ENCODE measurements around the gene CREB5.

DNA sequence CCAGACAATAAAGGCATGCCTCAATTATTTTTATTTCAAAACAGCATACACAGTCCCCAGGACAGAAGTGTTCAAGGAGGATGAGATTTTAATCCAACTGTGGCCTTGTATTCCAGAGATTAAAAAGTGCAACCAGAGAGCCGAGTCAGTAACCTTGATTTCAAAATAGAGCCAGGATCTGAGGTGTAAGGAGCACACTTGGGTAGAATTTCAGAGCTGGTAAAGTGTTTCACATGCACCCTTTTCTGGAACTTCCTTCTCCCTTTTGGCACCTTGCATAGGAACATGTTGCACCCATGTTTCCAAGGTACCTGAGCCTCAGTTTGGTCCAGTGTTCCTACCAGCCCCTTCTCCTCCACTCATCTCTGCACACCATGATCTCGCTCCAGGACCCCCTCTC lies 320.7 kb downstream of the CREB5 start:
- TF ChIP-seq HDAC2 (IDR thresholded peaks at IDR 0.05; ENCODE audit: borderline replicate concordance in 1 of 2, low read depth in 2 of 2, low read length in 2 of 2): no peak
- TF ChIP-seq TAF1 (IDR thresholded peaks at IDR 0.05; ENCODE audit: low read depth, low read length): no peak
- no peak for TF ChIP-seq JUND (IDR thresholded peaks at IDR 0.05; ENCODE audit: low read length)
- TF ChIP-seq POLR2A (IDR thresholded peaks at IDR 0.05; ENCODE audit: control extremely low read depth in 1 of 2, low read depth in 2 of 2, low read length in 2 of 2): no peak
- TF ChIP-seq, protein P1, sequence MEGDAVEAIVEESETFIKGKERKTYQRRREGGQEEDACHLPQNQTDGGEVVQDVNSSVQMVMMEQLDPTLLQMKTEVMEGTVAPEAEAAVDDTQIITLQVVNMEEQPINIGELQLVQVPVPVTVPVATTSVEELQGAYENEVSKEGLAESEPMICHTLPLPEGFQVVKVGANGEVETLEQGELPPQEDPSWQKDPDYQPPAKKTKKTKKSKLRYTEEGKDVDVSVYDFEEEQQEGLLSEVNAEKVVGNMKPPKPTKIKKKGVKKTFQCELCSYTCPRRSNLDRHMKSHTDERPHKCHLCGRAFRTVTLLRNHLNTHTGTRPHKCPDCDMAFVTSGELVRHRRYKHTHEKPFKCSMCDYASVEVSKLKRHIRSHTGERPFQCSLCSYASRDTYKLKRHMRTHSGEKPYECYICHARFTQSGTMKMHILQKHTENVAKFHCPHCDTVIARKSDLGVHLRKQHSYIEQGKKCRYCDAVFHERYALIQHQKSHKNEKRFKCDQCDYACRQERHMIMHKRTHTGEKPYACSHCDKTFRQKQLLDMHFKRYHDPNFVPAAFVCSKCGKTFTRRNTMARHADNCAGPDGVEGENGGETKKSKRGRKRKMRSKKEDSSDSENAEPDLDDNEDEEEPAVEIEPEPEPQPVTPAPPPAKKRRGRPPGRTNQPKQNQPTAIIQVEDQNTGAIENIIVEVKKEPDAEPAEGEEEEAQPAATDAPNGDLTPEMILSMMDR (IDR thresholded peaks at IDR 0.05; ENCODE audit: control extremely low read depth in 1 of 3, insufficient read depth in 1 of 3, low read depth in 1 of 3, low read length in 3 of 3): no peak
- TF ChIP-seq ZNF274 (IDR thresholded peaks at IDR 0.05; ENCODE audit: borderline replicate concordance, extremely low read depth, low read length): no peak
- TF ChIP-seq MAFK (IDR thresholded peaks at IDR 0.05; ENCODE audit: low read depth, low read length): no peak
- no peak for TF ChIP-seq EP300 (IDR thresholded peaks at IDR 0.05; ENCODE audit: borderline replicate concordance in 1 of 2, low read depth in 2 of 2, low read length in 2 of 2)
- TF ChIP-seq RAD21 (IDR thresholded peaks at IDR 0.05 in 1 of 2, conservative IDR thresholded peaks at IDR 0.05 in 1 of 2; ENCODE audit: low read depth in 2 of 2, low read length in 2 of 2): no peak
- TF ChIP-seq POLR2AphosphoS5 (IDR thresholded peaks at IDR 0.05; ENCODE audit: low read depth, low read length): no peak
- no peak for TF ChIP-seq EZH2 (IDR thresholded peaks at IDR 0.05; ENCODE audit: low read depth, low read length, severe bottlenecking)
- no peak for TF ChIP-seq JUN (IDR thresholded peaks at IDR 0.05; ENCODE audit: low read depth, low read length)
- TF ChIP-seq TCF12 (IDR thresholded peaks at IDR 0.05; ENCODE audit: low read depth, low read length): no peak
